Measurements from ENCODE around the gene GPR35.

- no peak for TF ChIP-seq ZFP3 (CRISPR knock-in tag; IDR thresholded peaks at IDR 0.05)
- no peak for TF ChIP-seq PATZ1 (CRISPR knock-in tag; IDR thresholded peaks at IDR 0.05; ENCODE audit: borderline replicate concordance)
- TF ChIP-seq TCF4 (CRISPR knock-in tag; IDR thresholded peaks at IDR 0.05; ENCODE audit: borderline replicate concordance) = no peak
- no peak for TF ChIP-seq ARNTL (CRISPR knock-in tag; IDR thresholded peaks at IDR 0.05; ENCODE audit: borderline replicate concordance, low read depth)
- no peak for TF ChIP-seq BACH2 (CRISPR knock-in tag; IDR thresholded peaks at IDR 0.05; ENCODE audit: borderline replicate concordance)
- no peak for TF ChIP-seq SNAI2 (CRISPR knock-in tag; IDR thresholded peaks at IDR 0.05)
- no peak for TF ChIP-seq RARB (CRISPR knock-in tag; IDR thresholded peaks at IDR 0.05)
These were observed 35.3 kb upstream of the GPR35 start for GRCh38 chr2:240589850-240590525.
